ENCODE measurements around the gene GPR37L1. TPM values are rescaled to one million over a fixed set of nuclear protein-coding genes. Genes with fewer than 3 reads are reported as not detected.
"Not testable (repeated sequence)": the region's sequence is repeated elsewhere in the genome, so short reads cannot be mapped to it uniquely, and the experiment has no call there.

GPR37L1 gene
- polyA plus RNA-seq, 1 donor, result 0.04 TPM

DNA sequence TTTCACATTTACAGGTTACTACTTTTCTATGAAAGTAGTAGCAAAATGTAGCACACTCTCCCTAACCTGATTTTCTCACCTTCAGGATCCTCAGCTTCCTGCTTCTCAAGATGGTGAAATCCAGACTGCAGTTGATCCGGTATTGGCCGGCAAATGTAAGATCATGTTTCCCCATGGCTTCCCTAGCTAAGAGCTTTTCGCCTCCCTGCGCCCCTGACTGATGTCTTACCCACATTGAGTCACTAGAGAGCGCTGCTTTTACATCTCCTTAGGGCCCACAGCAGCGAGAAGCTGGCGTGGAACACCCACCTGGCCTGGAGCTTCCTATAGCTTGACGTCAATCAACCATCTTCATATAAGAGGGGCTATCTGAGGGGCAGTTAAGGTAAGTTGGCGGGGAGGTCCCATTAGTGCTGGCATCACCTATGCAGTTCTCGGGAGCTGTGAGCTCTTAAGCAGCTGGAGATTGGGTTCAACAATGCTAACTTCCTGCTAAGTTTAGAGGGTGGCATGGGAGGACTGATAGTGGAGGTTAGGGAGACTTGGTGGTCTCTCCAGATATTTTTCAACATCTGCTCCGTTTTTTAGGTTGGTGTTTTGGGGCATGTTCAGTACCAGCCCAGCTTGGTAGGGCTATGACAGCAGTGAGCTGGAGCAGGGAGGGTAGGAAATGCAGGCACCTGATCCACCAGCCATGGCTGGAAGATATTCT lies 32.2 kb downstream of the GPR37L1 start:
- DNase-seq, result peak; percentile 51

- DNase-seq, result no peak
Measured at GRCh38 chr1:202155478-202156021, 32.8 kb downstream of the GPR37L1 start.

- DNase-seq, result no peak
Measured at GRCh38 chr1:202156590-202156989, 33.9 kb downstream of the GPR37L1 start.

DNA sequence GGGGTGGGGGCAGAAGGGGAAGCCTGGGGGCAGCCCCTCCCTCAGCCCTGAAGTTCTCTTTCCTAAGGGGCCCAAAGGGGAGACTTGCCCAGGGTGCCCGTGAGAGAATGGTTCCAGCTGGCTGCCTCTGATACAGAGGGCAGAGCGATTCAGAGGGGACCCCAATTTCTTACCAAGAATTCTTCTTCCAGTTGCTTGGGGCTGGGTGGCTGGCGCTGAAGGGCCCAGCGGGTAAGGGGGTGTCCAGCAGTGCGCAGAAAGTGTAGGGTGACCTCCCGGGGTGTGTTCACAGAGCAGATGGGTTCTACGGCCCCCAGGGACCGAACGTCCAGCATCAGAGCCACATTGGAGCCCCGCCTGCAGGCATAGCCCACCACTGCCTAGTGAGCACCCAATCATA lies 35.2 kb downstream of the GPR37L1 start:
- DNase-seq, result no peak

DNA sequence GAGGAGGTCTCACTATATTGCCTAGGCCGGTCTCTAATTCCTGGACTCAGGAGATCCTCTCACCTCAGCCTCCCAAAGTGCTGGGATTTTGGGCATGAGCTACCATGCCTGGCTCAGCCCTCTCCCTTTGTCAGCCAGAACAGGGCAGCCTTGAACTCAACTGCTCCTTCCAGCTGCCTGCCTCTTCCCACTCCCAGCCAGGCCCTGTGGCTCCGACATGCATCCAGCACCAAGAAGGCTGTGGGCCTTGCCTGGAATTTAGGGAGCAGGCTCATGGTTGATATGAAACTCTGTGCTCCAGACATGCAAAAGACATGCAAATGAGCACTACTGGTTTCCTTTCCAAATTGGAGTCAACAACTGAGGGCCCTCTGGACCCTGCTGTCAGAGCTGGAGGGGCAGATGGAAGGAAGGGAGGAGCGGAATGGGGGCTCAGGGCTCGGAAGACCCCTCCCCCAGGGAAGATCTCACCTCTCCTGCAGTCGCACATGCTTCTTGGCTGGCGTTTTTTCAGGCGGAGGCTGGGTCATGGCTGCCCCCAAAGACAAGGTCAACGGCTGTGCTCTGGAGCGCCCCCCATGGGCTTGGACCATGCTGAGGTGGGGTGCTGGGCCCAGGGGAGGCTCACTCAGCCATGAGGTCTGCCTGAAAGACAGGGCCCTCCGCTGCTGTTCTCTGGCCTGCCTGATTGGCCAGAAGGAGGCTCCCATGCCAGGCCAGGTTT lies 36.3 kb downstream of the GPR37L1 start:
- no peak for DNase-seq

DNA sequence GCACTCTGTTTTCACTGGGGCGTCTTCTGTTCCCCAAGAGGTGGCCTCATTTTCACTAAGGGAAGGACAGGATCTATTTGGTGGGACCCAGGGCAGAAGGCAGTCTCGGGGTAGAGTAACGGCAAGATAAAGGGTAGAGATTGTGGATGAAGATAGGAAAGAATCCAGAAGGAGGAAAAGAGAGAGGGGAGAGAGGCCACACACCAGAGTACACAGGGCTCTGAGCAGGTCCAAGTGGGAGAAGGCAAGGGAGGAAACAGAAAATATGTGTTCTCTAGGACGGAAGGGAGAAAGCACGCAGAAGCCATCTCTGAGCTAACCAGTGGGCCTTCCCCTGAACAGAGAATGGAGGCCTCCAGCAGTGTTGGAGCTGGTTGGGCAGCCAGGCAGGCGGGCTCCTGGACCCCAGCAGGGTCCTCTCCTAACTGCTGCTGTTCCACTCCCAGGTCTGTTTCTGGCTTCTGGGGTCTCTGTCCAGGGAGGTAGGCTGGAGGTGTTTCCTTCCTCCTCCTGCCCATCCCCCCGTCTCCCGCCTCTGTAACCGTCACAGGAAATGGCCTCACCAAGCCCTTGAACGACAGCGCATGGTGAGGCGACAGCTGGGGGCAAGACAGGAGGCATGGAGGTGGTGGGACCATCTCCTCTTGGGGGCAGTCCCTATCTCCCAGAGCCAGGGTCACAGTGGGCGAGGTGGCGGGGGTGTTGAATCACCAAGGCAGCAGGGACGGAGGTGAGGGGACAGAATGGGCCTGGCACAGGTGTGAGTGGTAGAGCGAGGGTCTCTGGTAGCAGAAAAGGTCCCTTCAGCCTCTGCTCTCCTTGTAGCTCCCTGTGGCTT lies 37.0 kb downstream of the GPR37L1 start:
- no peak for DNase-seq

DNA sequence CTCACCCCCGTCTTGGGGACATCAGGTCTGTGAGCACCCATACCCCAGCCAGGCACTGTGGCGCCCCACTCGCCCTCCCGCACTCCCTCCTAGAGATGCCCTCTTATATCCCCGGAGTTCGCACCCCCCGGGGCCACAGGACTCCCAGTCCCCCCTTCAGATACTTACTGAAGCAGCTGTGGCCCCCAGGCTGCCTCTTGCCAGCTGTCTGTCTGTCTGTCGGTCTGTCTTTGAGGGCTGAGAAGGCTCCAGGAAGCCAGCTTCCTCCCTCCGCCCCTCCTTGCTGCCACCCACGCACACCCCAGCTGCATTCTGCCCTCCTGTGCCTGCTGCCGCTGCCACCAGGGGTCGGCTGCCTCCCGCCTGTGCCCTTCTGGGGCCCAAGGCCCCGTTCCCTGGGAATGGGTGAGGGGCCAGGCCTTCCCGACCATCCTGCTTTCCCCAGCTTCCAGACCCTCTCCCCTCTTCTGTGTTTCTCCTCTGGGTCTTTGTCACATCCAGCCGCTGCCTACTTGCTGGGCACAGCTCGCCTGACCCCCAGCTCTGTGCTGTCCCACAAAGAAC lies 37.7 kb downstream of the GPR37L1 start, which contains the start of gene PTPN7:
TSS of gene PTPN7 (minus strand) at position 226 of the 564 bp plus-strand sequence. CDS start 1,200 bp downstream, outside the sequence.
- DNase-seq, result no peak

GRCh38 chr1:202161151-202162046 lies 38.7 kb downstream of the GPR37L1 start:
- no peak for DNase-seq

DNA sequence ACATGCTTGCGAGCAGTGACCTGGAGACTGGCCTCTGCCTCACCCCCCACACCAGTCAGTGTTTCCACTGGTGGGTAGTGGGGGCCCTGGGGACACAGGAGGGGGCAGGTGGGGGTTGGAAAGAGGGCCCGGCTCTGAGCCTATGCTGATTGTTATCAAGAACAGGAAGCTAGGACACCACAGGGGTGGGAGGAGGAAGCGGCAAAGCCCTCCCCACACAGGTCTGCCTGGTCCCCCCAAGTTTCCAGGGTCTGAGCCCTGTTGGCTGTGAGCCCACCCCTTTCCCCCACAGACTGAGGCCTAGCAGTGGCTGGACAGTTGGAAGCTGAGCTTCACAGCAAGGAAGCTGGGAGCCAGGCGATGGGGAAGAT lies 39.3 kb downstream of the GPR37L1 start:
- DNase-seq, result no peak

DNA sequence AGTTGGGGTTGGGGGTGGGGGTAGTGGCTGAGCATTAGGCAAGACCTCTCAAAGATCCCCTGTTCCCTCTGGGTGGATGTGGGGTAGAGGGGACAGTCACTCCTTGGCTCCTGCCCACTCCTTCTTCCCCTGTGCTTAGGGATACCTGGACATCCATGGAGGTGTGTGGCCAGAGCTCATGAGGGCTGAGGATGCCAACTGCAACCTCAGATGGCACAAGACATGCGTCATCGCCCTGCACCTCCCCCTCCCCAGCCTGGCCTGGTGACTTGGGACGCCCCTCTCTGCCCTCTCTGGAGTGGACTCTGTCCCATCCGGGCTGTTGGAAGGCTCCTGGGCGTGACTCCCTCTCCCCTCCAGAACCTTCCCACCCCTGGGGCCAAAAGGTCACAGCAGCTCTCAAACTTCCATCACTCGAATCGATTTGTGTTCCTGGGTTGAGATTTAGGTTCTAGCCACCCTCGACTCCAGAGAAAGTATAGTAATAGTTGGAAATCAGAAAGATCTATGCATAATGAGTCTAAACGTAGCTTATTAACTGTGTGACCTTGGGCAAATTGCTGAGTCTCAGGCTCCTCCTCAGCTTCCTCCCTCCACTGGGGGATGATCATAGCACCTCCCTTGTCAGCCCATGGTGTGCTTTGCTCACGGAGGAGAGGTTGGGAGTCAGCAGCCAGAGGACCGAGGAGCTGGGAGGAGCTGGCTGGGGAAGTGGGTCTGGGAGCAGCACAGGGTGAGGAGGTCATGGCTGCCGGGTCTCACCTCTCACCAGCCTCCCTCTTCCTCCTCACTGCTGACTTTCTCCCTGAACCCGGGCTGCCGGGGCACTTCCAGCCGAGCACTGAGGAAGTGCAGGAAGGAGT lies 39.9 kb downstream of the GPR37L1 start:
- DNase-seq, result no peak

DNA sequence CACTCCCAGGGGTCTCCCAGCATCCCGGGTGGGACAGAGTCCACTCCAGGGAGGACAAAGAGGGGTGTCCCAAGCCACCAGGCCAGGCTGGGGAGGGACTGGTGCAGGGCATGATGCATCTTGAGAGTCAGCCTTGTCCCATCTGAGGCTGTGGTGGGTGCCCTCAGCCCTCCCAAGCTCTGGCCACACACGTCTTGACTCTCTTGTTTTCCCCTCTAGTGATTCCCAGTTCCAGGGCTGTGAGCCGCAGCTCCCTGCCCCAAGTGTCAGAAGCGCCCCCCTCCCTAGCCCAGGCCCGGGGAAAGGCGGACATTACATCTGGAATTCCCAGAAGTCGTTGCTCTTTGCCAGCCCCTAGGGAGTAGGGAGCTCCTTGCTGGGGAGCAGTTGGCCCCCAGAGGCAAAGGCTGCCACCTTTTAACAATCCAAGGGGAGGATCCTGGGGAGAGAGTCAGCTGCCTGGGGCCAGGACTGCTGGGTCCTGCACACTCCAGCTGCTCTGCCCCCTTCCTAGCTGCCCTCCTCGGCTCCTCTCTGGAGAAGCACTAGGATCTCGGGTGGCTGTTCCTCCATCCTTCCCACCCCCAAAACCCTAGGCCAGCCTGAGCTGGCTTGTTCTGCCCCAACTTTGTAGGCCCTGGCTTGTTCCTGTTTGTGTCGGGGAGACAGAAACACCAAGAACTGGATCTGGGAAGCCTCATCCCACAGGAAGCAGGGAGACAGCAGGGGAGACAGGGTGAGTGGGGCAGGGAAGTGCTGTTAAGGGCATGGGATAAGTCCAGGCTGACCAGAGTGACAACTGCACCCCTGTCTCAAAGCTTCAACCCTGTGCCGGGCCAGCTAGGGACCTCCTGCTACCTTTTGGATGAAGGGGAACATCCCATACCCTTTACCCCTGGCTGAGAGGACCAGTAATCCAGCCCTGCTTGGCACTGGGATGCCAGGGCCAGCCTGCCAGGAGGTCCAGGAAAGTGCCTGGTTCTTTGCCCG lies 40.9 kb downstream of the GPR37L1 start:
- no peak for DNase-seq

DNA sequence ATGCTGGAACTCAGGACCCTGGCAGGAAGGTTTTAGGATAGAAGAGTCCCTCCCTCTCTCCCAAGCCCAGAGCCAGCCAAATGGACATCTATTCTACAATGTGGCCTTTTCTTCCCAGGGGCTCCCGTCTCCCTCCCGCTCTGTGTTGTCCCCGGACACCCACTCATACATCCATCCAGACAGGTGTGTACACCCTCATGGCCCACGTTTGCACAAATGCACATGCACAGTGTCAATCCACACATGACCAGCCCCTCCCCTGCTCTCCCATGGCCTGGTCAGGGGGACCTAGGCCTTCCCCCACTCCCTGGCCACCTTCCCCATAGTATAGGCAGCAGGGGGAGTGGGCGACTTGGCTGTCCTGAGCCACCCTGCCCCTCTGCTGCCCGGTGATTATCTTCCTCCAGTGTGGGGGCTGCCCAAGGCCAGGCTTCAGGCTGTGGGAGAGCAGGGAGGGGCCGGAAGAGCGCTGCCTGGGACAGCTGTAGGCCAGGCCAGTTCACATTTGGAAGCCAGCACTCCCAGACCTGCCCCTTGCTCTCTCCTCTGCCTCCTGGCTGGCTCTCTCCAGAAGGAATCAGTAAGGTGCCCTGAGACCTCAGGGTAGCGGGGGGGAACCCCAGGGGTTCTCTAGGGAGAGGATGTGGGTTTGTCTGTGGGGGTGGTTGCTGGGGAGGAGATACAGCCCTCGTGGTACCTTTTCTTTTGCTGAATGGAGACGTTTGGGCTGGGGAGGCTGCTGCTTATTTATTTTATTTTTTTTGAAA lies 41.7 kb downstream of the GPR37L1 start:
- no peak for DNase-seq

- peak; percentile 87 for DNase-seq
Measured at GRCh38 chr1:202165267-202165941, 42.7 kb downstream of the GPR37L1 start.

DNA sequence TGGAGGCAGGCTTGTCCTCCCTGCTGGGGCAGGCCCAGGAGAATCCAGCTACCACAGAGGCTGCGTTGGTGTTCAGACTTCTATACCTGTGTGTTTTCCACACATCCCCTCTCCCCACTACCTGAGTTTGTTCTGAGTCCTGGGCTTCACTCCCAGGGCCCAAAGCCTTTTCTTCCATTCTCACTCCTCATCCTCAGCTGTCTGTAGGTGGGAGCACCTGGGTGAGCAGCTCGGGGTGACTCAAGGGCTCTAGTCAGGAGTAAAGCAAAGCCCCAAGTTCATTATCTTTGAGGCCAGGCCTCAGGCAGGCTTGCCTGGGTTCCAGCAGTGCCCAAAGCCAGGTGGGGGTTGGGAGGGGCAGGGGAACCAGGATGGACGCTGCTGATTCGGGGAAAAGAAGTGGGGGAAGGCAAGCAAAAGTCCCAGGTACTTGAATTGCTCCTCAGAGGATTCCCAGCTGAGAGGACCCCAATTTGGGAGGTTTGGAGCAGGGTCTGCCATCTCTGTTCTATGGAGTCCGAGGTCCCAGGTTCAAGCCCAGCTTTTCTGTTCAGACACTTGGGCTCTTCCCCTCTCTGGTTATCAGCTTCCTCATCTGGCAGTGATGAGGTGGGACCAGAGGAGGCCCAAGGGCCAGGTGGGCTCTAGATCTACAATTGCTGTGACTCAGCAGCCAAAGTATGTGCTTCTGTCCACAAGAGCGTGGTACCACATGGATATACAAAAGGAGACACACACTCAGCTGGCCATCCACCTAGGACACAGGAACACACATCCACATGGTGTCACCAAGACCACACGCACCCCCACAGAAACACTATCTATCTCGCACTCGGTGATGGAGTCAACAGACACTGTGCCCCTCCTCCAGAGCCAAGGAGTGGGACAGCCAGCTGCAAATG lies 43.5 kb downstream of the GPR37L1 start:
- DNase-seq, result no peak

DNA sequence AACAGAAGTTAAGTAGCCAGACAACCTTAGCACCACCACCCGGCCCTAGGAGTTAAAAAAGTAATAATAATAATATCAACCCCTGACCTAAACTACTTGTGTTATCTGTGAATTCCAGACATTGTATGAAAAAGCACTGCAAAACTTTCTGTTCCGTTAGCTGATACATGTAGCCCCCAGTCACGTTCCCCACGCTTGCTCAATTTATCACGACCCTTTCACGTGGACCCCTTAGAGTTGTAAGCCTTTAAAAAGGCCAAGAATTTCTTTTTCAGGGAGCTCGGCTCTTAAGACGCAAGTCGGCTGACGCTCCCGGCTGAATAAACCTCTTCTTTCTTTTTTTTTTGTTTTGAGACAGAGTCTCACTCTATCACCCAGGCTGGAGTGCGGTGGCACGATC lies 44.3 kb downstream of the GPR37L1 start:
- DNase-seq, result not testable (repeated sequence)

DNA sequence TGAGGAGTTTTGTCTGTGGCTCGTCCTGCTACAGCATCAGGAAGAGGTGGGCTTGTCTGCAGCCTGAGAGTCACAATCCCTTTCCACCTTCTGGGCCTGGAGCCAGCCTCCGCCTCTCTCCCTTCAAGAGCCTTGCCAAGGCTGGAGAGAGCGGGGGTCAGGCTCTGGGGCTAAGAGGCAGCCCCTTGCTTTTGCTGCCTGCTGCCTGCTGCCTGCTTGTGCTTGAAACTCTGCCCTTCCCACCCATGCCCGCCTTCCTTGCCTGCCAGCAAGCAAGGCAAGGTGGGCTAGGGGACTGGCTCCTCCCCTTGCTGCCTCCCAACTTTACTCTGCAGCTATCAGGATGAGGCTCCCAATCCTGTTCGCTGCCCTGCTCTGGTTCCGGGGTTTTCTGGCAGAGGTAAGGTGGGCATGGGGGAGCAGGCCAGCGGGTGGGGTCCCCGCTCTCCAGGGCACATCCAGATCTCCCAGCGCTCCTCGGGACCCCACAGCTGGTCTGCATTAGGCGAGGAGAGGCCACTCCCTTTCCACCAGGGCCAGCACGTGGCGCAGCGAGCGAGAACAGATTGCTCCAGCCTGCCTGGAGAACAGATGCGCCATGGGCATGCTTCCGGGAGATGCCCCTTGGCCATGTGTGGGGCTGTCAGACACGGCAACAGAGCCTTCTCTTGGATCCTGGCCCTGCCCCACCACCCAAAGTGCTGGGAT lies 45.1 kb downstream of the GPR37L1 start:
- peak; percentile 50 for DNase-seq
